NAMALWA (cell line): ENCODE measurements around the gene ANKS1A.
"Not testable (repeated sequence)": the region's sequence is repeated elsewhere in the genome, so short reads cannot be mapped to it uniquely, and the experiment has no call there.

ENCODE experiments used
- DNase-seq: peaks from one replicate; pipeline ENCODE4 v3.0.0-alpha.2; 2015; ENCODE audit warnings: low spot score

Gene ANKS1A

DNA sequence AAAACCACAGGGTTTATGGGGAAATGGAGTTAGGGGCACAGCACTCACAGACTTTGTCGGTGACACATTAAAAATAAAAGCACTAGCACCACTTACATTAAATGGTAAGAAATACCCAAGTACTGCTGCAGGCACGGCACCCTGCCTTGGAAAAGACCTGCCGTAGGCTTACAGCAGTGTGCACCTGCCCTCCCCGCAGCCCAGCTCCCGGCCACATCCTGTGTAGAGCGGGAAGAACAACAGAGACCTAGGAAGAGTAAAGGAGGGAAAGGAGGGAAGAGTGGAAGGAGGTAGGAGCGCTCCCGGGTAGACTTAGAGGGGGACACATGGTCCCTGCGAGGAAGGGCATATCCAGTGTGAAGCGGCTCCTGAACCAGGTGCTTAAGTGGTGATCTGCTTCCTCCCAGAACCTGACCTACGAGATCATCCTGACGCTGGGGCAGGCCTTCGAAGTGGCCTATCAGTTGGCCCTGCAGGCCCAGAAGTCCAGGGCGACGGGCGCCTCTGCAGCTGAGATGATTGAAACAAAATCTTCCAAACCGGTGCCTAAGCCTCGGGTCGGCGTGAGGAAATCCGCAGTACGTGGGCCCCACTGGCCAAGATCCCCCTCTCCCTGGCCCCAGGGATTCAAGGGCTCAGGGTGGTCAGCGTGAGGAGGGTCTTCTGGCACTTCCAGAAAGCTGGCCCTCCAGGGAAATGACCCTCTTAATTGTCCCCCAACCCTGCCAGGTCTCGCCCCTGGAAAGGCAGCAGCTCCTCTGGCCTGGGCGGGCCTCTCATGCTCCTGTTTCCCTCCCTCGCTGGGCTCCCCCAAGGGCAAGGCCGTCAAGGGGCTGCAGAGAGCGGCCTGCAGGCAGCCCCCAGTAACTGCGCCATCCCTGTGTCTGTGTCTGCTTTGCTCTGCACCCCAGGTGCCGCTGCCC is 196.6 kb downstream of the ANKS1A start:
- no peak for DNase-seq

DNA sequence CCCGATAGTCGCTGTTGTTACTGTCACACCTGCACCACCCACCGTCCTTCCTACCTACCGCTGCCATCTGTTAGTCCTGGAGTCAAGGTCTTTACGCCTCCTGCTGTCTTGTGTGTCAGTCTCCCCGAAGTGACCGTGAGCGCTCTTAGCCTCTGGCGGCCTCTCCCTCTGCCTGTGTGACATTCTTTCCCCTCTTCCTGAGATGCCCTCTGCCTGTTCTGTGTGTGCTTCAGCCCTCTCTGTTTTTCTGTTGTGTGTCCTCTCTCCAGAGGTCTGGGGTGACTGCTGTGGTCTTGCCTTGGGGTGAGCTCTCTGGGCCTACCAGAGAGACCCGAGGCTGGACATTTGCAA is 197.2 kb downstream of the ANKS1A start:
- DNase-seq, result no peak

DNA sequence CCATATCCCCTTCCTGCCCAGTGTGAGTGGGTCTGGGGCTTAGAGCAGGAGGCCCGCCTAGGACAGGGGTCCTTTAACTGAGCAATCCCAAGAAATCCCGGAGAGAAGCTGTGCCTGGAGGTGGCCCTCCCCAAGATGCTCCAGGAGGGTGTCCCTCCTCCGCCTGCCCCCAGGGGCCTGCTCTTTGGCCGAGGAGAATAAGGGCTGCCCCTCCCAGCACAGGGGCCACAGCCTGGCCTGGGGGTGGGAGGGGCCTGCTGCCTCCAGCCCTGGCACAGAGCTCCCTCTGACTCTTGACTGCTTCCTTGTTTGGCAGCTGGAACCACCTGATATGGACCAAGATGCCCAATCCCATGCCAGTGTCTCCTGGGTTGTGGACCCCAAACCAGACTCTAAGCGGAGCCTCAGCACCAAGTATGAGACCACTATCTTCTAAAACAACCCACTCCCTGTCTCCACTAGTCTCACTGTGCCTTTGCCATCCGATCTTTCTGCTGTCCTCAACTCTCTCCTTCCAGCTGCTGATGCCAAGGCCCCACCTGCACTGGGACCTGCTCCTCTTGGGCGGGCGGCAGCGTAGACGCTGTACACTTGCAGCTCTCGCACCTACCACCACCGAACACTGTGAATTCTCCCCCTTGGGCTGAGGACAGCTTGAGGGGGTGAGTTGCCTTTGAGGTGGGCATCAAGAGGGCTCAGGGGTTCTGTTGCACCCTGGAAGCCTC is 197.7 kb downstream of the ANKS1A start:
- DNase-seq, result no peak

DNA sequence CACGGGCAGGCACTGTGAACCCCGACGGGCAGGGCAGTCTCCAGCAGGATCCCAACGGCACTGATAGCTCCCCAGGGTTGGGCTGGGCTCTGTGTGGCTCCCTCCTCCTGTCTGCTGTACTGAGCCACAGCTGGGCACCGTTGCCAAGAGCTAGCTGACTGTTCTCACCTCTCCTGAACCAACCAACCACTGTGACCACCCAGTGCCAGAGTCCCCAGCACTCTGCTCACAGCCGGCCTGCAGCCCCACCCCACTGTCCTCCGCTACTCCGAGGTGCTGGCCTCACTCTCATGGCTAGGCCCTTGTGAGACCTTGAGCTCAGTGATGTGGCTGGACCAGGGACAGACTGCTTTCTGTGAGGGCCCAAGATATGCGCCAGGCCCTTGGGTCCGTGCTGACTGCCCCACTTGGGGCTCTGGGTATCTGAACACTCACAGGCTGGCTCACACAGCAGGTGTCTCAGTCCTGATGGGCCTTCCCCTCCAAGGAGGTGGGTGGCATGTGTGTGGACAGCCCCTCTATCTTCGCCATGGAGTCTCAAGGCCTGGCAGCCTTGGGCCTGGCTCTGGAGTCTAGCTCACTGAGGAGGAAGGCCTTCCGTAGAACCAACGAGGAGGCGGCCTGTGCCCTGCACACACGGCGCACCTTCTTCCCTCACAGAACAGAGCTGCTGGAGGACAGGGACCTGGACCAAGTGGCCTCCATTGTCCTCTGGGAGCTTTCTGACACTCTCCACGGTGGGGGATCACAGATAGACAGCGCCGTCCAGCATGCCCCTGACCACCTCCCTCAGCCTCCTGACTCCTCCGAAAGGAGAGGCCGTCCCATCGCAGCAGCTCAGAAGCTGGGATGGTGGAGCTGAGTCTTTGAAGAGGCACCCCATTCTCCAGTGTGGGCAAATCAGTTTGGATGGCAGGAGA is 198.6 kb downstream of the ANKS1A start:
- DNase-seq, result no peak

DNA sequence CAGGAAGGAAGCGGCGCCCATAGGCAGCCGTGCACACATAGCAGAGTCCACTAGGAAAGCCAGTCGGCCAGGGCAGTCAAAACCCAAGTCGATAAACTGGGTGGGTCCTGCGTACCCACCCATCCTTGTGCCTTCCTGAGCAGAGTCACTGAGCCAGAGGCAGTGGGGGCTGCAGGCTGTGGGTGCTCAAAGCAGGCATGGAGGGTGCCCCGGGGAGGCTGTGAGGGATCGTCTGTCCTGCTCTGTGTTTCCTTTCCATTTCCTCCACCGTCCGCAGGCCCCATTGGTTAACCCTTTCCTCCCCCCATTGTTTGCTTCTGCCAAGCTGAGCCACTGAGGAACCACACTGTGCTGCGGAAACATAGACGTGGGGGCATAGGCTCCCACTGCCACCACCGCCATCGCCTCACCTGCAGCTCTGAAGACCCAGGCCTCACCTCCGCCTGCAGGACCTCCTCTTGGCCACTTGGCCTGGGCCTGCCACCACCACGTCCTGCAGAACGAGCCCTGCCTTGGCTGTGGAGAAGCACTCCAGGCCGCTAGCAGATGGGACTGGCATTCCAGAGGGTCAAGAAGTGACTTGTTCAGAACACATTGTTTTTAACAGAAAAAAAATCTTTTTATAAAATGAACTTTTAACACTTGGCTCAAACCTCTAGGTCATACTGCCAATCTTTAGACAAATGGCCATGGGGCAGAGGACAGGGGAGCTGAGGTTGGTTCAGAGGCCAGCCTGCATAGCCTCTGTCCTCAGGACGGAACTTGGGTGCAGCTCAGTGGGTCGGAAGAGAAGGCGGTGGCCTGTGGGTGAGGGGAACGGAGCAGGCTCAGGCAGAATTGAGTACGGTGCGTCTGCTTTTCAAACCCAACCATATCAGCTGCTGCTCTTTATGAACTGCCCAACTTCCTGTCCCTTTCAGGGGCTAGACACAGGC is 199.5 kb downstream of the ANKS1A start:
- no peak for DNase-seq

DNA sequence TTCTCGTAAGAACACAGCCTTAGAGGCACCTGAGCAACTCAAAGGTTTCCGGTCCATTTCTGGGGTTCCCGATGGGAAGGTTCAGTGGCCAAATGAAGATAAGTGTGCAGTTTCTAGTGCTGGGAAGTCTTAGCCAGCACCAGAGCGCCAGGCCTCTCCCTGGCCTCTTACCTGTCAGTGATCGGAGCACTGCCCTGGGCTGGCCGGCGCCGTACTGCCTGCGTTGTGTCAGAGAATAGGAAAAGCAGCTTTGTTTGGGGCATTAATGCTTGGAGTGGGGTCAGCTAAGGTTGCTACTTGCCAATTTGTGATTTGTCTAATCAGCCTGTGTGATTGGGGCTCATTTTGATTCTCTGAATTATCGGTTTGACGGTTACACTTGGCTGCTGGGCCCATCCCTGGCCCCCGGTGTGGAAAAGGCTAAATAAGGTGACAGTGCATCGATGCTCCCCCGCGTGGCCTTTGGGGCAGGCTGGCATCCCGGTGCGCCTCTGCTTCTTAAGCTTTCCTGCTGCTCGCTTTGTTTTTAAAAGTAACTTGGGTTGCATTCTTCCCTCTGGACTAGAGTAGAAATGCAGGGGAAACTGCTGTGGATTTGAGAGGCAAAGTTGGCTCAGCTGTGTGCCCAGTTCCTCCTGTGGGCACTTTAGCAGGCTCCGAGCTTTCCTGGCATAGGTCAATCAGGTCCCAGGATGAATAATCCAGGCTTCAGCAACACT is 200.3 kb downstream of the ANKS1A start:
- DNase-seq, result no peak

DNA sequence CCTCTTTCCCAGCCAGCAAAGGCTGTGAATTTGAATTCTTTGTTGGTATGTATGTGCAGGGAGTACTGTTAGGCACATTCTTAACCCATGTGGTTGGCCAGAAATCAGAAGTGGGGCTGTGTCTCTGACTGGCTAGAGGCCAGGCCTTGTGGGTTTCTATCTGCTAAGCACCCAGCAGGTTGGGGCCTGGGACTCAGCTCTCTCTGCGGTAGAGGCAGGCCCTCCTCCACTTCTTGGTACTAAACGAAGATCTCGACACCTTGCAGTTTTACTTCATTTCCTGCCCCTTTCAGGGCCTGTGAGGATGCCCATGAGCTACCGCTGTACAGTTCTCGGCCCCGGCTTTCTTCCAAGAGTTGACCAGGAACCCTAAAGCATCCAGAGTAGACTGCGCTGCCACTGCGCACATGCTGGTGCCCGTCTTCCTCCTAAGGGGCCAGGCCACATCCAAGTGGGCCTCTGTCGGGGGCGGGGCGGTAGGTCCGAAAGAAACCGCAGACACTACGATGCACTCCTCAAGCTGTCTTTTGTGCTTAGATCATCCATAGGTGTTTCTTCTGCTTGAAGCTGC is 201.0 kb downstream of the ANKS1A start:
- DNase-seq, result no peak

DNA sequence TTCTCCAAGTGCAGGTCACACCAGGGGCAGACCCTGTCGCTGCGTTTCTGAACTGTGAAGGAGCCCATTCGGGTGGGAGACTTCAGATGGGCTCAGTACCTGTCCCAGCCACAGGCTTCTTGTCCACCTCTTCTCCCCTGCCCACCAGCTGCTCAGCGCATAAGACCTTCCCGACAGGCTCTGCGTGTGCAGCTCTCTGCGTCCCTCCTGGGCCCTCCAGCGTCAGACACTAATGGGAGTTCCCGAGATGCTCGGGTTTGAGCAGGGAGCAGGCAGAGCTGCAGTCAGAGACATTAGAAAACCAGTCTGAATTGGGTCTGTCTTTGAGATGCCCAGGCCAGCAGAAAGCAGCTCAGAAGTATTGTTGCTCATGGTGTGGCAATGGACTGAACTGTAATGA is 201.7 kb downstream of the ANKS1A start:
- no peak for DNase-seq

DNA sequence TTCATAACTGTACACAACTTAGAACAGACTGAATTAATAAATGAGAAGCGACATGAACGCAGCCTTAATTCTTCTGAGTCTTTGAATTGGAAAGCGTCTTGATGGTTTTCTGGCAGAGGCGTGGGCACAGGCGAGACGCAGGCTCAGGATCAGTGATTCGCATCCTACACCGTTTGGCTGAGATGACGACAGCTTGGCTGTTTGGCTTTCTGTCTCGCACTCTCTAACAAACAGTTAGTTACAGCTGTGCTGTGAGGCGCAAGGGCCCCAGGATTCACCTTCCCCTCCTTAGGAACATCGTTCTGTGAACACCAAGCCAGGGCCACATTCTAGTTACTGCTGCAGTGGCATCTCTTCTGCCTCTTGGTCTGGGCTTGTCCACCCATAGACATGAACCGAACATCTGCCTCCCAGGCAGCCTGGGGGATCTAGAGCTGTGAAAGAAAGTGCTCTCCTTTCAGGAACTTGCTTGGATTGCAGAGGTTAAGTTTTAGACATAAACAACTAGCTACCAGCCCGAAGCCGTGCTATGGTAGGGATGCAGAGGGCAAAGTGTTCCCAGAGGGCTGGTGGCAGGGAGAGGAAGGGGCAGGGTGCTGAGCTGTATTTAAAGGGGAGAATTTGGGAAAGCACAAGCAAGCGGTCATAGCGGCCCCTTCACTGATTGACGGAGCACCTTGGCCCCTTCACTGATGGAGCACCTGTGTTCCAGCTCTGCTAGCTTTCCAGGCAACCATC is 202.5 kb downstream of the ANKS1A start:
- DNase-seq, result no peak

DNA sequence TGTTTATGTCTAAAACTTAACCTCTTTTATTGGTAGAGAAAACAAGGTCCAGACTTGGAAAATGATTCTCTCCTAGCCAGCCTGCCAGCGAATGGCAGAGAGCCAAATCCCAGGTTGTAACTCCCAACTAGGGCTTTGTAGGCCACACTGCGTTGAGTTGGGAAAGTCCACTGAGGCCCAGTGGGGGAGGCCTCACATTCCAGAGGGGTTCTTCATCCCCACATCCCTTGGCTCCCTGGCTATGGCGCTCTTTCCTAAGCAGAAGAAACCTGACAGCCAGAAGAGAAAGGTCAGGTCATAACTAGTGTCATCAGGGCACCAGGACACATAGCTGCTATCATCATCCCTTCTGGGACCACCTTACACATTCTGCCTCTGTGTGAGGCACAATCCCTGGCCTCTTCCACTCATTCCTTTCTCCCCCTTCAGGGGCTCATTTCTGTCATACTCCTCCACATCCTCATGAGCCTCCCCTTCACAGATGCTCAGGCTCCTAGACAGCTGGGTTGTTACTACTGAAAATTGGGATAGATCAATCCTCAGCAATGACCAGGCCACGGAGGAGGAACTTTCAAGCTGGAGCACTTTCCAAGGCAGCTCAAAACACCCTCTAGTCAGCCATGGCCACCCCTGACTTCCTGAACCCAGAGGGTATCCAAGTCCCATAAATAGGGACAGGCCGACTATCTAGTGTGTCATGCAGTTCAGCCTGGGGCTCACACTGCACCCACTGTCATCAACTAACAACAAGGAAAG is 203.5 kb downstream of the ANKS1A start:
- DNase-seq, result no peak

DNA sequence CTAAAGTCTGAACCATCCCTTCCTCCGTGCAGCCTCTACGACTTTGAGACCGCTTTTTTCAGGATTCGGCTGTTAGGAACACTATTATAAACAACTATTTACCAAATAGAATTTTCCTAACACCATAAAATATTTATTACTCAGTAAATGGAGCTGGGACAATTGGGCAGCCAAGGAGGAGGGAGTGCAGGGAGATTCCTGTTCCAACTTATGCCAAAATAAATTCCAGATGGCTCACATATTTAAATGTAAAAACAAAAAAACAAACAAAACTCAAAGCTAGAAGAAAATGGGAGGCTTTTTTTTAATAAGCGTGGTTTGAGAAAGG is 204.0 kb downstream of the ANKS1A start:
- DNase-seq, result no peak

DNA sequence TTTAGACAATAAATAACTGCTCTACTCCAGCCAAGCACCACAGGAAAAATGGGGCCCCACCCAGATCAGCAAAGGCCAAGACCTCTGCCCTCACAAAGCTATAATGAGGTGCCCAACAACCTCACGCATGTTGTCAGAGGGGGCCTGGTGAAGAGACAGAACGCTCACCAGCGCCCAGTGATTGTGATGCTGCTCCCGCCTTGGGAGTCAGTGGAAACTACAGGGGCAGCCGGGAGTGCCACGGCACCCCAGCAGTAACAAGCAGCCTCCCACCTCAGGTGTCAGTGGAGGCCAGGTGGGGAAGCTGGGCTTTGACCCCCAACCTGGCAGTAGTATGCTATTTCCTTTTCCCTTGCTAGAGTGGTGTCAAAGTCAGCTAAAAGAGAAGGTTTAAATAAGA is 204.7 kb downstream of the ANKS1A start:
- DNase-seq, result no peak

DNA sequence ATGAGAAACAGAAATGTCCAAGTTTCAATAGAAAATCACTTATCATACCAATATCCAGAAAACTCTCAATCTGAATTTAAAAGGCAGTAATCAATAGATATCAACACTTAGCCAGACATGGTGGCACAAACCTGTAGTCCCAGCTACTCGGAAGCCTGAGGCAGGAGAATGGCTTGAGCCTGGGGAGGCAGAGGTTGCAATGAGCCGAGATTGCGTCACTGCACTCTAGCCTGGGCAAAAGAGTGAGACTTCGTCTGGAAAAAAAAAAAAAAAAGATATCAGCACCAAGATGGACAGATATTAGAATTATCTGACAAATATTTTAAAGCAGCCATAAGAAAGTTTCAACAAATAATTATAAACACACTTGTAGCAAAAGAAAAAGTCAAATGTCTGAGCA is 205.1 kb downstream of the ANKS1A start:
- no peak for DNase-seq

DNA sequence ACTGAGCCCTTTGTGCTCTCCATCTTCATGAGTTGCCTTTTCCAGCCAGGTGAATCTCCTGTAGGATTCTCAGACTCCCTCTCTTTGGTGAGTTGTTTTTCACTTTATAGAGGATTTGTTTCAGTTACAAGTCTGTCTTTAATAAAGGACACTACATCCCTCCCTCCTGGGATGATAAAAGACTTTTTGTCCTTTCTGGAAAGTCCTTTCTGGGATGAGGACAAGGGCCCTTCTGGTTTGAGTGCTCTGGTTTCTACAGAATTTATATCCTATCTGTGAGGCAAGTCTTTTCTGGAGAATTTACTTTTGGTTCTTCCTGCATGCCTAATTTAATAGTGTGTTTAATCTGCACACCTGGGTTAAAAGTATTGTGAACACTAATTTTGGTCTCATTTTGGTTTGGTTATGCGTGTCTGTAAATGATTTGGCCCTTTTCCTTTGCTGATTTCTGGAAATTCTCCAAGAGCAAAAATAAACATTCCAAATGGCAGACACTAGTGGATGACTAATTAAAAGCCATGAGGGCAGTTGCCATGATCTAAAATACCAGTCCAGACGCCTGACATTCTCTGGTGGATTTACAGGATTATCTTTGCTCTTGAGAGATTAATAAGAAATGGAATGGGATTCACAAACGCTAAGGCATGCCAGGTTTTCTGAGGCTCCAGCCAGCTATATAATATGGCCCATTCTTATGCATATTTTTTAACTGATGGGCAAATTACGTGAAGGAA is 207.2 kb downstream of the ANKS1A start:
- DNase-seq, result no peak

DNA sequence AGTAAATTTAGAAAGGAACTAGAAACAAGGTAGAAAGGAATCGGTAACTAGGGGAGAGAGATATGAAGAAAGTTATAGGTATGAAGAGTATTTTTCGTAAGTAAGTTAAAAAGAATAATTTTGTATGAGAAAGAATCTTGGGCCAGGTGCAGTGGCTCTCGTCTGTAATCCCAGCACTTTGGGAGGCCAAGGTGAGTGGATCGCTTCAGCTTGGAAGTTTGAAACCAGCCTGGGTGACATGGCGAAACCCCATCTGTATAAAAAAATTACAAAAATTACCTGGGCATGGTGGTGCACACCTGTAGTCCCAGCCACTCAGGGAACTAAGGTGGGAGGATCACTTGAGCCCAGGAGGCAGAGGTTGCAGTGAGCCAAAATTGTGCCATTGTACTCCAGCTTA is 210.1 kb downstream of the ANKS1A start:
- no peak for DNase-seq

DNA sequence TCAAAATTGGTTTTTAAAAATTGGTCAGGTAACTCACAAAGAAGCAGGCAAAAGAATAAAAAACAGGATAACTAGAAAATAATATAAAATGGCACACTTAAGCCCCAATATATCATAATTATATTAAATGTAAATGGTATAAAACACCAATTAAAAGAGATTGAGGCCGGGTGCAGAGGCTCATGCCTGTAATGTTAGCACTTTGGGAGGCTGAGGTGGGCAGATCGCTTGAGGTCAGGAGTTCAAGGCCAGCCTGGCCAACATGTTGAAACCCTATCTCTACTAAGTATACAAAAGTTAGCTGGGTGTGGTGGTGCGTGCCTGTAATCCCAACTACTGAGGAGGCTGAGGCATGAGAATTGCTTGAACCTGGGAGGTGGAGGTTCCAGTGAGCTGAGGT is 216.0 kb downstream of the ANKS1A start:
- DNase-seq, result no peak

DNA sequence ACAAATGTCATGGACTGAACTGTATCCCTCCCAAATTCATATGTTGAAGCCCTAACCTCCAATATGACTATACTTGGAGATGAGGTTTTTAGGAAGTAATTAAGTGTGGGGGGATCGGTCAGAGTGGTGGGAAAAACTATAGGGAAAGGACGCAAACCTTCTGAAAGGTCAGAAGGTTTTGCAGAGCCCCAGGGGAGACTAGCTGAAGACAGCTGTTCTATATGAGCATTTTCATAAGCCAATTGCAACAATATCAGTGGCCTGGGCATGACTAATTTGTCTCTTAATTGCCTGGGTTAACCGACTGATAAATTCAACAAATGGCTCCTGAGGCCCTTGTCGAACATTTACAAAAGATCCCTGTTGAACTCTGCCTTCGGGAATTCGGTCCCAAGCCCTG is 217.0 kb downstream of the ANKS1A start:
- DNase-seq, result not testable (repeated sequence)

DNA sequence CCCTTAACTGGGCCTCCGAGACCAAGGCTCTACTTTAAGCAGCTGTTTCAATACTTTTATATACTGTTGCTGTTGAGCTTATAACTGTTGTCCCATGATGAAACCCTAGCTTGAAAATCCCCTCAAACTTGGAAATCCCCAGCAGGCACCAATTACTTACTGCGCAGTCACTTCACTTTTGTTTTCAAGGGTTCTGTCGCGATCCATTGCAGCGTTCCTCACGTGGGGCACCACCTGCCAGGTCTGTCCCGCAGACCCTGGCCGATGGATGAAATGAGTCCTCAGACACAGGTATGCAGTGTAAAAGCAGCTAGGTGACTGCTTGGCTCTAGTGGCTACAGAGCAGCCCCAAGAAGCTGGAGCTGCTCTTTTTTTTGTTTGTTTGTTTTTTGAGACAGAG is 218.2 kb downstream of the ANKS1A start:
- DNase-seq, result not testable (repeated sequence)
